M059J (cell line): ENCODE measurements around the gene TAS2R4. TPM values are rescaled to one million over a fixed set of nuclear protein-coding genes. Genes with fewer than 3 reads are reported as not detected.
"Not testable (repeated sequence)": the region's sequence is repeated elsewhere in the genome, so short reads cannot be mapped to it uniquely, and the experiment has no call there.

Source experiments
- DNase-seq: peaks from one replicate; pipeline ENCODE4 v3.0.0-alpha.2; 2012; ENCODE audit warnings: low read depth
- total RNA-seq: library from RNA; depleted of rRNA; stranded (reverse); fragments of >200 nt; shearing (Covaris generic); gene quantifications from 2 replicates; pipeline ENCODE4 v1.2.3, GENCODE V29; 2014; rRNA removed

The TAS2R4 gene
- total RNA-seq, 1 experiment from 2014 or later: 0.20 TPM

DNA sequence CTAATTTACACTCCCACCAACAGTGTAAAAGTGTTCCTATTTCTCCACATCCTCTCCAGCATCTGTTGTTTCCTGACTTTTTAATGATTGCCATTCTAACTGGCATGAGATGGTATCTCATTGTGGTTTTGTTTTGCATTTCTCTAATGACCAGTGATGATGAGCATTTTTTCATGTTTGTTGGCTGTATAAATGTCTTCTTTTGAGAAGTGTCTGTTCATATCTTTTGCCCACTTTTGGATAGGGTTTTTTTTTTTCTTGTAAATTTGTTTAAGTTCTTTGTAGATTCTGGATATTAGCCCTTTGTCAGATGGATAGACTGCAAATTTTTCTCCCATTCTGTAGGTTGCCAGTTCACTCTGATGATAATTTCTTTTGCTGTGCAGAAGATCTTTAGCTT is 46.0 kb downstream of the TAS2R4 start:
- not testable (repeated sequence) for DNase-seq

Other genes starting within 250 kb of the TAS2R4 start
- gene AGK, start 225.3 kb upstream of the TAS2R4 start, total RNA-seq: 42.2 and 44.7 TPM in 2 replicates
- 8.1 and 10.7 TPM in 2 replicates for gene DENND11, start 74.5 kb upstream of the TAS2R4 start, total RNA-seq
- gene WEE2, start 68.3 kb upstream of the TAS2R4 start, total RNA-seq: not detected in 2 replicates
- 320 and 374 TPM in 2 replicates for gene SSBP1, start 38.3 kb upstream of the TAS2R4 start, total RNA-seq
- not detected in 2 replicates for gene TAS2R3, start 12.6 kb upstream of the TAS2R4 start, total RNA-seq
- gene TAS2R5, start 13.5 kb downstream of the TAS2R4 start, total RNA-seq: 0.30 TPM in 1 of 2 replicates, not detected in the other
- not detected in 2 replicates for gene PRSS37, start 64.8 kb downstream of the TAS2R4 start, total RNA-seq
- gene OR9A4, start 139.7 kb downstream of the TAS2R4 start, total RNA-seq: not detected in 2 replicates
- gene CLEC5A, start 170.3 kb downstream of the TAS2R4 start, total RNA-seq: not detected in 2 replicates
- gene TAS2R38, start 197.1 kb downstream of the TAS2R4 start, total RNA-seq: not detected in 2 replicates
- gene MGAM, start 219.2 kb downstream of the TAS2R4 start, total RNA-seq: 0.10 and 0.20 TPM in 2 replicates